HPDE6-E6E7 (cell line): ENCODE results near the gene JUNB.
"Not testable (repeated sequence)": the region's sequence is repeated elsewhere in the genome, so short reads cannot be mapped to it uniquely, and the experiment has no call there.

ENCODE experiments used
- DNase-seq: peaks from one replicate; pipeline ENCODE4 v3.0.0; 2011; ENCODE audit warnings: missing footprints; ENCODE audit errors: extremely low spot score

JUNB gene

DNA sequence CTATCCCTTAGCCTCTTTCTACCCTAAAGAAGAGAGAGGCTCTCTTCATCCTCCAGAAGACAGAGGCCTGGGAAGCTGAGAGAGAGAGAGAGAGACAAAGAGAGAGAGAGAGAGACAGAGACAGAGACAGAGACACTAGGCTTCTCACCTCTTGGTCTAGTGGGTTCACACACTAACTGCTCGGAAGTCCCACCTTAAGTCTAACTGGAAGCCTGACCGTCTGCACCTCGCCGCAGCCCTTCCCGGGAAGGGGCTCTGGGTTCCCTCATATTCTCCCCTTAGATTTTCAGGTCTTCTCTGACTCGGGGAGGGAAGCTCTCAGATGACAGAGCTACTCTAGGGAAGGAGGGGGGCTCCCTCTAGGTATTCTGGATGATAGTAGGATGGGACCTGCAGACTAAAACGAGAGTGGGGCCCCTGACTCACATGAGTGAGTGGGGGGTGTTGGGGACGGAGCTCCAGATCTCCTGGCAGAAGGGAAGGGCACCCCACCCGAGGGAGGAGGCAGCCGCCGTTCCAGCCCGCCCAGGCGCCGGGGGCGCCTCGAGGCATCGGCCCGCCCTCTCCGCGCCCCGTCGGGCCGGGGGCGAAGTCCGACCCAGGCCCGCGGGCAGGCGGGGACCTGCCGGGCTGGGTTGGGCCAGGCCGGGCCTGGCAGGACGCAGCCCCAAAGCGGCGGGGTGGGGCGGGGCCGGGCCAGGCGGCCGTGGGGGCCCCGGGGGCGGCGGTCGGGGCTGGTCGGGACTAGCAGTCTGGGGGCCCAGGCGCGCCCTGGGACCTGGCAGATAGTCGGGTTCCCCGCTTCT lies 2.0 kb upstream of the JUNB start:
- no peak for DNase-seq

DNA sequence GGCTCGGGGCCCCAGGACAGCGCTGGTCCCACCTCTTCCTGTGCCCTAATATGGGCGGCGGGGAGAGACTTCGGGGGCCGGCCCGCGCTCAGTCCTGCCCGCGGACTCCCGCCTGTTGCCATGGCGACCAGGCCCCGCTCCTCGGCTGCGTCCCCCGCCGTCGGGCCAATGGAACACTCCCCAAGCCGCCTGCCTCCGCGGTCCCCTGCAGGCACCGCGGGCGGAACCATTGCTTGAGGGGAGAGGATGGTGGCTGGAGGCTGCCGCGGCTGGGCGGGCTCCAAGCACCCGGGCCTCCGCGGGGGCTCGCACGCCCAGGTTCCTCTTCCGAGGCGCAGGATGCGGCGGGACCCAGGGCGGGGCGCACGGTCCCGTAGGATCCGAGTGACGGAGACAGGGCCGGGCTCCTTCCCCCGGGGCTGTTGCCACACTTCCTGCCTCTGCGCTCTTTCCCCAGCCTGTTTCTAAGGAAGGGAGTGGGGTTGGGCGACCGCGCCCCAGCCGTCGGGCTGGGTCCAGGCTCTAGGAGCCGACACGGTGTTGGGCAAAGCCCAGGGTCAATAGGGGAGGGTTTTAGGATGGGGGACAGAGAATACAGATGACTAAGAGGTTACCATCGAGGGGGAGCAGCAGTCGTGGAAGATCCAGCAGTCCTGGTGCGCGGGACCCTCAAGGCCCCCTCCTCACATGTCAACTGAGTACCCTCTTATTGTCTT lies 1.2 kb upstream of the JUNB start:
- DNase-seq: no peak

DNA sequence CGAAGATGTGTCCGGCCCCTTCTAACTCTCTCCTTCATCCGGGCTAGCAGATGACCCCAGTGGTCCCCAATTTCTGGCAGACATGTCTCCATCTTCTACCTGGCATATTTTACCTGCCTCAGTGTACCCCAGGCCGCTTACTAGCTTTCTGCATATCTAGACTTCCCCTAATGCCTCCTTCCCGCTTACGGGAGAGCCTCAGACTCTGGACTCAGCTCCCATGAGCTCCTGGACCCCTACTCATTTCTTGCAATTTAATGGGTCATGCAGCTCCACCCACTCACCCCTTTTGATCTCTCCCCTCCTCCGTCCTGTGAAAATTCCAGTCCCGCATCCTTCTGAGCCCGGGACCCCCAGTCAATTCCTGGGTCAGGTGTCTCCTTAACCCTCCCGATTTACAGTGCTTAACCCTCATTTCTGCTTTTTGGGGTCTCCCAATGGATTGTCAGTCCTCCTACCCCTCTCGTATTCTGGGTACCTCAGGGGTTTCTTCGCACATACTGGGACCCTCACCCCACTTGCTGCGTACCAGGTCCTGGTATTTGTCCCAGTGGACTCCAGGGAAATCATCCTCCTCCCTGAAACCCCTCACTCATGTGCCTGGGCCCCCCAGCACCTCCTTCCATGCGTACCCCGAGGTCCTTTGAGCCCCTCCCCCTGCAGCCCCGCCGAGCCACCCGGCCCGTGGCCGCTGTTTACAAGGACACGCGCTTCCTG lies 500 bp upstream of the JUNB start:
- no peak for DNase-seq

DNA sequence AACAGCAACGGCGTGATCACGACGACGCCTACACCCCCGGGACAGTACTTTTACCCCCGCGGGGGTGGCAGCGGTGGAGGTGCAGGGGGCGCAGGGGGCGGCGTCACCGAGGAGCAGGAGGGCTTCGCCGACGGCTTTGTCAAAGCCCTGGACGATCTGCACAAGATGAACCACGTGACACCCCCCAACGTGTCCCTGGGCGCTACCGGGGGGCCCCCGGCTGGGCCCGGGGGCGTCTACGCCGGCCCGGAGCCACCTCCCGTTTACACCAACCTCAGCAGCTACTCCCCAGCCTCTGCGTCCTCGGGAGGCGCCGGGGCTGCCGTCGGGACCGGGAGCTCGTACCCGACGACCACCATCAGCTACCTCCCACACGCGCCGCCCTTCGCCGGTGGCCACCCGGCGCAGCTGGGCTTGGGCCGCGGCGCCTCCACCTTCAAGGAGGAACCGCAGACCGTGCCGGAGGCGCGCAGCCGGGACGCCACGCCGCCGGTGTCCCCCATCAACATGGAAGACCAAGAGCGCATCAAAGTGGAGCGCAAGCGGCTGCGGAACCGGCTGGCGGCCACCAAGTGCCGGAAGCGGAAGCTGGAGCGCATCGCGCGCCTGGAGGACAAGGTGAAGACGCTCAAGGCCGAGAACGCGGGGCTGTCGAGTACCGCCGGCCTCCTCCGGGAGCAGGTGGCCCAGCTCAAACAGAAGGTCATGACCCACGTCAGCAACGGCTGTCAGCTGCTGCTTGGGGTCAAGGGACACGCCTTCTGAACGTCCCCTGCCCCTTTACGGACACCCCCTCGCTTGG lies 966 bp downstream of the JUNB start:
- no peak for DNase-seq

DNA sequence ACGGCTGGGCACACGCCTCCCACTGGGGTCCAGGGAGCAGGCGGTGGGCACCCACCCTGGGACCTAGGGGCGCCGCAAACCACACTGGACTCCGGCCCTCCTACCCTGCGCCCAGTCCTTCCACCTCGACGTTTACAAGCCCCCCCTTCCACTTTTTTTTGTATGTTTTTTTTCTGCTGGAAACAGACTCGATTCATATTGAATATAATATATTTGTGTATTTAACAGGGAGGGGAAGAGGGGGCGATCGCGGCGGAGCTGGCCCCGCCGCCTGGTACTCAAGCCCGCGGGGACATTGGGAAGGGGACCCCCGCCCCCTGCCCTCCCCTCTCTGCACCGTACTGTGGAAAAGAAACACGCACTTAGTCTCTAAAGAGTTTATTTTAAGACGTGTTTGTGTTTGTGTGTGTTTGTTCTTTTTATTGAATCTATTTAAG lies 1.6 kb downstream of the JUNB start:
- no peak for DNase-seq

DNA sequence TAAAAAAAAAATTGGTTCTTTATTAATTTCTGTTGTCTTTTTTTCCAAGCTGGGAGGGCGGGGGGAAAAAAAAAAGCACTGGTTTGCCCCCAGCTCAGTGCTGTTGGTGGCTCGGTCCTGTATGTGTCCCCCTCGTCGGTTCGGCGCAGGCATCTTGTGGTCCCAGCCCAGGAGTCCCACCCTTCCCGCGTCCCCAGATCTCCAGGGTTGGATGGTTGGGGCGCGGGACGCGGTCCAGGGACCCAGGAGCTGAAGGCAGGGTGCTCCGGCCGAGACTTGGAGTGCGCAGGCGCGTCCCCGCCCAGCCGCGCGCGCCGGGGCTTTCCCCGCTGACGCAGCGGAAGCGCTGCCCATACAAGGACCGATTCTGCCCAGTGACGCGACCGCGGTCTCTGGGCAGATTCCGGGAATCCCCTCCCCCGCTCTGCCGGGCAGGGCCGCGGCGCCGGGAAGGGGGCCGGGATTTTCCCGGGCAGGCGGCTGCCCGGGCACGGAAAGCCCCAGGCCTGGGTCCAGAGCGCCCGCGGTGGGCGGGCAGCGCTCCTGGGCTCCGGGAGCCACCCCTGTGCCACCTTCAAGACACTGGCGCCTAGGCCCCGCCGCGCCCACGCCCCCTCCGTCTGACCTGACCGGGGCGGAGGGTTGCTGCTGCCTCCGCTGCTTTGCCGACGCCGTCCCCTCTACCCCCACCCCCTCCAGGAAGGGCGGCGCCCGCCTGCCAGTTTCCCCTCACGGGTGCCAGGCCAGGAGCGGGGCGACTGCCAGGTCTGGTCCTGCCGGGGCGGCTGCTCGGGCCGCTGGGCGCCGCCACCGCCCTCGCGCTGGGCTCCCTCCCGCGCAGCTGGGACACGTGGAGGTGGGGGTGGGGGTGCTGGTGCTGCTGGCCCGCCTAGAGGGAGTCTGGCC lies 2.3 kb downstream of the JUNB start:
- no peak for DNase-seq

DNA sequence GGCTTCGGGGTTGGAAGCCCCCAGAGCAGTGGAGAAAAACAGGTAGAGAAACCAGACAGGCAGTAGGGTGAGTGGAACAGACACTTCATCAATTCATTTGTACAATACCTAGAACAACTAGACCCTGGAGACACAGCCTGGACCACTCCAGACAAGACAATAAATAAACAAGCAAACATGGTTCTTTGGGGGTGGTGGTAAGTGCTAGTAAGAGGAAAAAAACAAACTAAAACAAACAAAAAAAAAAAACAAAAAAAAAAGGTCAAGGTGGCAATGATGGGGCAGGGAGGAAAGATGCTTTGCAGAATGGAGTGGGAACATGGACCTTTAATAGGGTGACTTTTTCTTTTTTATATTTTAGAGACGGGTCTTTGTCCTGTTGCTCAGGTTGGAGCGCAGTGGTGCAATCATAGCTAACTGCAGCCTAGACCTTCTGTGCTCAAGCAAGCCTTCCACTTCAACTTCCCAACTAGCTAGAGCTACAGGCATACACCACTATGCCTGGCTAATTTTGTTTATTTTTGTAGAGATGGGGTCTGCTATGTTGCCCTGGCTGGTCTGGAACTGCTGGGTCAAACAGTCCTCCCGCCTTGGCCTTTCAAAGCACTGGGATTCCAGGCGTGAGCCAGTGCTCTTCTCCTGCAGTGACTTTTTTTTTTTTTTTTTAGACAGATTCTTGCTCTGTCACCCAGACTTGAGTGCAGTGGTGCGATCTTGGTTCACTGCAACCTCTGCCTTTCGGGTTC lies 3.1 kb downstream of the JUNB start:
- DNase-seq: no peak

DNA sequence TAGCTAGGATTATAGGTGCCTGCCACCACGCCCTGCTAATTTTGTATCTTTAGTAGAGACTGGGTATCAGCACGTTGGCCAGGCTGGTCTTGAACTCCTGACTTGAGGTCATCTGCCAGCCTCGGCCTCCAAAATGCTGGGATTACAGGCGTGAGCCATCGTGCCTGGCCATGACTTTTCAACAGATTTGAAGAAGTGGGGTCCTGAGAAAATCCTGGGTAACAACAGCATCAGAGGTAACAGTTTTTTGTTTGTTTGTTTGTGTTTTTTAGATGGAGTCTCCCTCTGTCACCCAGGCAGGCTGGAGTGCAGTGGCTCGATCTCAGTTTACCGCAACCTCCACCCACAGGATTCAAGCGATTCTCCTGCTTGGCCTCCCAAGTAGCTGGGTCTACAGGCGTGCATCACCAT lies 3.7 kb downstream of the JUNB start:
- no peak for DNase-seq

DNA sequence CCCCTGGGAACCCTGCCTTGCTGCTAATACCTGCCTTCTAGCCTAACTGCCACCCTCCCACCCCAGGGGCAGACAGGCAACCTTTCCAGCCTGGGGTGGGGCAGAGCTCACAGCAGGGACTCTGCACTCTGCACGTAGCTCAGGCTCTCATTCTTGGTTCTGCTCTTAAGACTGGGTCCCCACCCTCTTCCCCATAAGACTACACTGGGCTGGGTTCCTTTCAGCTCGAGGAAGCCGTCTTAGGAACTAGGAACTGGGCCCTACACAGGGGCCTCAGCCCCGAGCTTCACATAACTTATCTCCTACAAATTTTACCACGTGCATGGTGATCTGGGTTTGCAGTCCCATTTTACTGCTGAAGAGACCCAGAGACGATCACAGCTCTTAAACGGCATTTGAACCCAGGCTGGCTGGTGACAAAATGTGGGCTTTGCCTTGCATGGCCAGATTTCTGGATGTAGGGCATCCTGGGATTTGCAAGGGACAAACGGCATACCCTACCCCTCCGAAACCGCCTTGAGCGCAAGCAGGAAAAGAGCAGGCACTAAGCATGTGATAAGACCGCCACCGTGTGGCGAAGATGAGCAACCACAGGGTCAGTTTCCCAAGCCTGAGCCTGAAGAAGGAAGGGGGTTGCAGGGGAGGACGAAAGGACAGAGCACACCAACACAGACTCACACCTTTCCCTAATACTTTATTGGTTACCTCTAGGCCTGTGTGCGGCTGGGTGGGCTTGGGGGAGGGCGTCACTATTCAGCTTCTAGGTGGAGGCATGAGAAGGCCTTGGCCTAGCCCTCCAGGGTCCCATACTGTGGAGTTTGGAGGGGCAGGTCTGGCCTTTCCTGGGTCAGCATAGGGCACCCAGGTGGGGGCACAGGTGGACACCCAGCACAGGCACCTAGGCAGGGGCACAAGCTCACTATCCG lies 5.1 kb downstream of the JUNB start:
- DNase-seq: no peak

DNA sequence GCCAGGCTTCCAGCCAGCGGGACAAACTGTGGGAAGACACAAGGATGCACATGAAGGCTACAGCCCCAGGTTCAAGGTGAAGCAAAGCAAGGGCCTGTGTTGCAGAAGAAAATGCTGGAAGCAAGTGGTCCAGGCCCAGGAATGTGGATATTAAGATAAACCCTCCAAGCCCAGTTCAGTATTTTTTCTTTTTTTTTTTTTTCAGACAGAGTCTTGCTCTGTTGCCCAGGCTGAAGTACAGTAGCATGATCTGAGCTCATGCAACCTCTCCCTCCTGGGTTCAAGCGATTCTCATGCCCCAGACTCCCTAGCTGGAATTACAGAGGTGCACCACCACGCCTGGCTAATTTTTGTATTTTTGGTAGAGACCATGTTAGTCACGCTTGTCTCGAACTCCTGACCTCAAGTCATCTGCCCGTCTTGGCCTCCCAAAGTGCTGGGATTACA lies 5.9 kb downstream of the JUNB start:
- DNase-seq: no peak

DNA sequence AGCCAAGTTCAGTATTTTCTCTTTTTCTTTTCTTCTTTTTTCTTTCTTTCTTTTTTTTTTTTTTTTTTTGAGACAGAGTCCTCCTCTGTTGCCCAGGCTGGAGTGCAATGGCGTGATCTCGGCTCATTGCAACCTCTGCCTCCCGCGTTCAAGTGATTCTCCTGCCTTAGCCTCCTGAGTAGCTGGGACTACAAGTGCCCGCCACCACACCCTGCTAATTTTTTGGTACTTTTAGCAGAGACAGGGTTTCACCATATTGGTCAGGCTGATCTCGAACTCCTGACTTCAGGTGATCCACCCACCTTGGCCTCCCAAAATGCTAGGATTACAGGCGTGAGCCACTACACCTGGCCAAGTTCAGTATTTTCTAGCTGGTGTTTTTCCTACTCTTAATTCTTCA lies 6.3 kb downstream of the JUNB start:
- not testable (repeated sequence) for DNase-seq

DNA sequence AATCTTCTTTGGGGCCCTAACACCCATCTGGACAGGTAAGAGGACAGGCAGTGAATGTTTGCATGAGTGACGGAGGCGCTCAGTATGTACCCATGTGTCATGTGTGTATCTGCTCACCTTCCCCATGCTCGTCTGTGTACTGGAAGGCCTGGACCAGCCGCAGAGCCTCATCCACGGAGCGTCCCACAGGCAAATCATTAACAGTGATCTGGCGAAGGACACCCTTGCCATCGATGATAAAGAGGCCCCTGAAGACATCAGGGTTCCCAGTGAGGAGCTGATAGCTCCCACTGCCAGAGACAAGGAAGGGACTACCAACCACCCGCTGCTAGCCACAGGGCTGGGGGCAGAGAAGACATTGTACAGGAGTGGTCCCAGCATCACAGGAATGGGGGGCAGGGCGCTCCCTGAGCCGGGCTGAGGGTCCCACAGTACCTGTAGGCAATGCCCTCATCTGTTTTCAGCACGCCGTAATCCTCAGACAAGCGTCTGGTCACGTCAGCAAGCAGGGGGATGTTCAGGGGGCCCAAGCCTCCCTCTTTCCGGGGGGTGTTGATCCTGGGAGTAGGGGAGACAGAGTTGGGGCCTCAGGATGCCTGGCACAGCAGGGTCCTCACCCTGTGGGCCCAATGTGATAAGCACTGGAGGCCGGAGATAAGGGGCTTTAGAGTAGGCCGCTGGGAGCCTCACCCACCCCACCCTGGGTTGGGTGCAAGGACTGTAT lies 8.6 kb downstream of the JUNB start:
- DNase-seq: no peak

DNA sequence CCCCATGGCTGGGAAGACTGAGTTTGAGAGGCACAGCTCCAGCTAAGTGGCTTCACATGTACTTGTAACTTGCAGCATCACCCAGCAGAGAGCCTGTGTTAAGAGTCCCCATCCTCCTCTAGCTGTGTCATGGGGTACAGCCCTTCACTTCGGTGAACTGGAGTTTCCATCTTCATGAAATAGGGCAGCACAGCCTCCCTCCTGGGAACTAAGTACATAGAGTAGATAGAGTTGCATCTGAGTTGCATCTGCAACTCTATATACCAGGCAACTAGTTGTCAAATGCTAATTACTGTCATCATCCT lies 9.1 kb downstream of the JUNB start:
- DNase-seq: no peak

DNA sequence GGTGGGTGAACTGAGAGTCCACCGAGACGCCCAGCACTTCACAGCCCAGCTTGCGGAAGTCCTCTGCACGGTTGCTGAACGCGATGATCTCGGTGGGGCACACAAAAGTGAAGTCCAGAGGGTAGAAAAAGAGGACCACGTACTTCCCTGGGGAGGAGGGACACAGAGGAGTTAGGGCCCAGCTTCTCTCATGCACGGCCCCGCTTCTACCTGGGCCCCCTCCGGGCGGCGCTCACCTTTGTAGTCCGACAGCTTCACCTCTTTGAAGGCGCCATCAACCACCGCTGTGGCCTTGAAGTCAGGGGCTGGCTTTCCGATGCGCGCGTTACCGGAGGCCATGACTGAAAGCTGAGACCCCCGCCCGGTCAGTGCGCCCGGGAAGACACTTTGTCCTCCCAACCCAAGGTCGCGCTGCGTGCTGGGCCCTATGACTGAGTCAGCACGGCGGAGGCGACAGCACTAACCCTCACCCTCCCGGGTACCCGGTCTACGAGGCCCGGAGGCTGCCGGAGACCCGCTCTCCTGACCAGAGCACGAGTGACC lies 9.7 kb downstream of the JUNB start:
- no peak for DNase-seq

DNA sequence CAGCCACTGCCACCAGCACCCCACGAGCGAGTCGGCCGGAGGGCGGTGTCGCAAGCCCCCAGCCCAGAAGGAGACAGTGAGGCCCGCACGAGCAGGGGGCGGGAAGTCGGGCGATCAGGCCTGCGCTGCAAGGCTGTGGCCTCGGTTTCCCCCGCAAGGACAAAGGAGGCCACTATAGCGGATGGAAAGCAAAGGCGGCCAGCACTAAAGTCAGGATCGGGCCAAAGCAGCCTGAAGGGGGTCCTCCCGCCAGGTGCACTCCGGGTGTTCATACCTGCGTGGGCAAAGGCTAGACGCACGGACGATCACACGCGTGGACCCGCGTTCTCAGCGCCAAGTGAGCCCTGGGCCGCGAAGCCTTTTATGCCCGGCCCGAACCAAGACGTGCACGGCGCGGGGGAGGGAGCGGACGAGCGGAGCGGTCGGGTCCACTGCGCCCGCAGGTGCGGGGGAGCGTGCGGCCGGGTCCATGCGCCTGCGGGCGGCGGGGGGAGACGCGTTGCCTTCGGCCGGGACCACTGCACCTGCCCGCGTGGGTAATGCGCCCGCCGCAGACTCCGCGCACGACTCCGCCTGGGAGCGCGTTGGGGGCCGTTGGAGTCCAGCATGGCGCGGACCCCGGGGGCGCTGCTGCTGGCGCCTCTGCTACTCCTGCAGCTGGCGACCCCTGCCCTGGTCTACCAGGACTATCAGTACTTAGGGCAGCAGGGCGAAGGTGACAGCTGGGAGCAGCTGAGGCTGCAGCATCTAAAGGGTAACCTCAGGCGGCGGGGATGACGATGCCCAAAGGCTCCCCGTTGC lies 10.4 kb downstream of the JUNB start, which contains the start of the genes PRDX2 and THSD8:
Gene PRDX2, minus strand, starts transcription at position 335 of the 801 bp plus-strand sequence. CDS start 539 bp downstream, outside the sequence.
Gene THSD8, plus strand, starts transcription at position 604 of the 801 bp plus-strand sequence. Its CDS starts 3 bp downstream, at position 607.
- no peak for DNase-seq

DNA sequence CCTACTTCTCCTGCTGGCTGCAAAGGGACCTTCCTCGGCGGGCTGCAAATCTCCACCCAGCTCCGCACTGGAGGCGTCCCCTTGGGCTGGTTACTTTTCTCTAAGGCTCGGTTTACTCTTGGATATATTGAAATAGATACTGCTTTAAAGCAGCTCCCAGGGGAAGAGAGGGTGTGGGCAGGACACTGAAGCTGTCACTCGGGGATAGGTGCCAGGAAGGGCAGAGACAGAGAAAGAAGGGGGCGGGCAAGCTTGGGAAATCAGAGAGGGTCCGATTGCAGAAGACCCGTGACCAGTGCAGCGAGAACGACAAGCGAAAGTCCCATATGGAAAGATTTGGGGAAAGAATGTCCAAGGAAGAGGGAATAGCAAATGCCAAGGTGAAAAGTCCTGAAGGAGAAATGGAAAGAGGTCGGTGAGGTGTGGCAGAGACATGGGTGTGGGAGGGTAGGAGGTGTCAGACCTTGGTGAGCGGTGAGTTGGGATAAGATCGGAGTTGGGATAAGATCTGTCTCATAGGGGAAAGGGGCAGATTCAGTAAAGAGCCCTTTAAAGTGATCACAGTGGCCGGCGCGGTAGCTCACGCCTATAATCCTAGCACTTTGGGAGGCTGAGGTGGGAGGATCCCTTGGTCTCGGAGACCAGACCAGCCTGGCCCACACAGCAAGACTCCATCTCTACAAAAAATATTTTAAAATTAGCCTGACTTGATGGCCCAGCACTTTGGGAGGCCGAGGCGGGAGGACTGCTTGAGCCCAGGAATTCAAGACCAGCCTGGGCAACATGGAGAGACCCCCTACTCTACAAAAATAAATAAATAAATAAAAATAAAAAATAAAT lies 11.2 kb downstream of the JUNB start:
- DNase-seq: no peak
